ENCODE results near the gene NEK9.

NEK9 gene

GRCh38 chr14:75030147-75030546 lies 96.7 kb downstream of the NEK9 start:
- DNase-seq (ENCODE audit: low read depth) = no peak

Data from iris pigment epithelial cell (primary cell).